GM21360 (cell line): Measurements from ENCODE around the gene TRAF4.
"Not testable (repeated sequence)": the region's sequence is repeated elsewhere in the genome, so short reads cannot be mapped to it uniquely, and the experiment has no call there.

Experiments used
- ATAC-seq: cut with Tn5 transposase; IDR thresholded peaks from one replicate; pipeline ENCODE4 v1.9.1; 2021; ENCODE audit warnings: mild to moderate bottlenecking, moderate library complexity; ENCODE audit not compliant: unreplicated experiment

TRAF4 gene

DNA sequence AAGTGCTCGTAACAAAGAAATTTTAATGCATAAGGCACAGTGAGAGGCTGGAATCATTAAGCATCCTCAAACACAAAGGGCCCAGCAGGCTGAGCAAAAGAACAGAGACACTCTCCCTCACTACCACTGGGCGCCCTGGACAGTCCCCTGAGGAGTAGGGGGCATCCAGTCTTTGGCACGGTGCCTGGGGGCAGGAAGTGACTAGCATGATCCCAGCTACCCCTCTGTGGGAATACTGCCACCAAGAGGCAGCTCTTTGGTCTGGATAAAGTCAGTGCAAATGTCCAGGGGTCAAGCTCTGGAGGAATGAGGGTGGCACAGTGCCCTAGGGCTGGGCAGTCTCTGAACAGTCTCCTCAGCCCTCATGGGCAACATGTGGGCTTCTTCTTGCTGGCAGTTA, 29.5 kb upstream of the TRAF4 start:
- no peak for ATAC-seq

DNA sequence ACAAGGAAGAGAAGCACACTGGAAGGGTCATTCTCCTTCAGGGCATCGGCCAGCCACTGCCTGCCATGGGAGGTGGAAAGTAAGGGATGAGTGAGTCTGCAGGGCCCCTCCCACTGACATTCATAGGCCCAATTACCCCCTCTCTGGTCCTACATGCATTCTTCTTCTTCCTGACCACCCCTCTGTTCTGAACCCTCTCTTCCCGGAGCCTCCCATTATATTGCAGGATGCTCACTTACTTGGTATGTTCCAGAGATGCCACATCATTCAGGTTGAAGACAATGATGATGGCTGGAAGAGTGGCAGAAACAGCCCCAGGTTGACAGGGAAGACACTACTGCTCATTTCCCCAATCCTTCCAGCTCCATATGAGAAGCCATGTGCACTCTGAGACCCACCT, 28.6 kb upstream of the TRAF4 start:
- ATAC-seq, result no peak

DNA sequence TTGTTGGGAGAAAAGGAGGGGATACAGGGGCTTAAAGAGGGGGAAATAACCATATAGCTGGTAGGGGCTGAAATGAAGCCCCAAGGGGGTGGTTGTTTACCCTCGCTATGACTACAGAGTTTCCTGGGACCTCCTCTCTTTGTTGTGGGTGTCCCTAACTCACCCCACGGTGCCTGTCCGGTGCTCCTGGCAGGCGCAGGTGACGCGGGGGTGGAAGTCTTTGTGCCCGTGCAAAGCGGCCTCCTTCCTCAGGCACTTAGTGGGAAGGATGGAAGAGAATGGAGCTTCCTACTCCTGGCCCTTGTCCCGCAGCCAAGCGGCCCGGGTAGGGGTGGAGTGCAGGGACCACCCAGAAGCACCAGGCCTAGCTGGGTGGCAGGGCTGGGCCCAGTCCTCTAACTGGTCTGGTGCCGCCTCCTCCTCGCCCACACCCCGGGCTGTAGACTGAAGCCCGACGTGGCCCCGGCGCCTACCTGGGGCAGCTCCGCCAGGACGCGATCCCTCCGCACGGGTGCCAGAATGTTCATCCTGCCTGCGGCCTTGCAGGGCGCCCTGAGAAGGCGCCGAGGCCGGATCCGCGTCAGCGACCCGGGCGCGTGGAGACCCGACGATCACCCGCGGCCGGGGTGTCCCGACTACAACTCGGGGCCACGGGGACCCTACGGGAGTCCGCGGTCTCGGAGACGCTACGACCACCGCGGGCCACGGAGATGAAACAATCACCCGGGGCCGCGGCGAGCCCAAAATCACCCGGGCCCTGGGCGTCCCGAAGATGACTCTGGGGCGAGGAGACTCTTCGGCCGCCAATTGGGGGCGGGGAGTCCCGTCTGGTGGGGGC, 26.9 kb upstream of the TRAF4 start:
- ATAC-seq, result no peak

DNA sequence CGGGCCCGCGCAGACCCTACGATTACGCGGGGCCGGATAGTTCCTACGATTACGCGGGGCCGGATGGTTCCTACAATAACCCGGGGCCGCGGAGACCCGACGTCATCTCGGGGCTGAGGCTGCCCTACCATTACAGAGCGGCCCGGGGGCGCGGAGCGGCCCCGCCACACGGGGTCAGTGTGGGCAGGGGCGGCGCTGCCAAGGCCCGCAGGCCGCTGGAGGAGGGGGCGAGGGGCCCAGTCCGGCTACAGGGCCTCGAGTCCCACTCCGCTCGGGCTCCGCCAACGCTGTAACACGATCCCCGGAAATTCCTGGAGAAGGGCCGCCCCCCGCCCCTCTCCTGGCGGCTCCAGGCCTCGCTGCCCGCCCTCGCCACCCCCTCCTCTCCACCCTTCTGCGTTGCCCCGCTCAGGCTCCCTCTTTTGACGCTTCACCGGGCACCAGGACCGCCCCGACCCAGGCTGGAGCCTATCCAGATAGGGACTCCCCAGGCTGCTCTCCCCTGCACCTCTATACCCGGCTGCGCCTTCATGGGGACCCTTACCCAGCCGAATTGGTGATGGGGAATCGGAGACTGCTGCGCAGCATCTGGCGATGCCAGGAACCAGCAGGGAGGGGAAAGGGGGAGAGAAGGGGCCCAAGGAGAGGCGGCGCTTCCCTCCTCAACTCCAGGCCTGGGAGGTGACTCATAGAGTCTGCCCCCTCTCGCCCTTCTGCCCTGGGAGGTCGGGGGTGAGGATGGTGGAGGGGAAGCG, 26.1 kb upstream of the TRAF4 start, which contains the start of gene RAB34:
Gene RAB34, minus strand, starts transcription at position 291 of the 755 bp plus-strand sequence. CDS start 602 bp downstream, outside the sequence.
- ATAC-seq, result no peak

DNA sequence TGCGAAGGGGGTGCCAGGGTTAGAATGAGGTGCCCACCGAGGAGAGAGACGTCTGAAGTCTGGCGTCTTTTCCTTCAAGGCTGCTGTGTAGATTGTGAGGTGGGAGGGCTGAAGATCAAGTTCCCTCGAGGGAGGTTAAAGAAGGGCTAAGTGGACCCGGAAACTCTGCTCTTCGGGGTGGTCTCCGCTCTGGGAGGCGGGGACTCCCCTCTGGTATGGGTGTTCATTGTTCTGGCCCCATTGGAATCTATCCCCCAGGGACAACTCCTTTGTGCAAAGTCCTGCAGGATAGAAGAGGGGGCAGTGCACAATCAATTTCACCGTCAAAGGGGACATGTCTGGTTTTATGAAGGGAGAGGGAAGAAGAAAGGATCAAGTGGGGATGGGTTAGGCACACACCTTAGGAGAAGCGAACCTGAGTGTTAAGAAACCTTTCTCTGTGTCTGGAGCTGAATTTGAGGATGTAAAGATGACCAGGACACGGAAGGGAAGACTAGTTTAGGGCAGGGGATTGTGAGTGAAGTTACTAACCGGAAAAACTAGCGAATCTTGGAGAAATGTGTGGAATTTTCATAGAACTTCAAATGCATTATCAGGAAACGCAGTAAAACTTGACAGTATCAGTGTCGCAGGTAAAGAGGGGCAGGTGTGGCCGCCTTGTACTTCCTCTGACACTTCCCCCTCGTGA, 25.3 kb upstream of the TRAF4 start:
- no peak for ATAC-seq

DNA sequence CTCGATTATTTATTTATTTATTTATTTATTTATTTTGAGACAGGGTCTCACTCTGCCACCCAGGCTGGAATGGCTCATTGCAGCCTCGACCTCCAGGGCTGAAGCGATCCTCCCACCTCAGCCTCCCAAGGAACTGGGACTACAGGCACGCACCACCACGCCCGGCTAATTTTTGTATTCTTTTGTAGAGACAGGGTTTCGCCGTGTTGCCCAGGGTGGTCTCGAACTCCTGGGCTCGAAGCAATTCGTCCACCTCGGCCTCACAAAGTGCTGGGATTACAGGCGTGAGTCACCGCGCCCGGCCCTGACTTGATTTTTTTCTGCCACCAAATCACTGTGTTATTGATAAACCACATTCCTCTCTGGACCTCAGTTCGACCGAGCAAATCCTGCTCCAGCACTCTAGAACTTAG, 24.8 kb upstream of the TRAF4 start:
- no peak for ATAC-seq

DNA sequence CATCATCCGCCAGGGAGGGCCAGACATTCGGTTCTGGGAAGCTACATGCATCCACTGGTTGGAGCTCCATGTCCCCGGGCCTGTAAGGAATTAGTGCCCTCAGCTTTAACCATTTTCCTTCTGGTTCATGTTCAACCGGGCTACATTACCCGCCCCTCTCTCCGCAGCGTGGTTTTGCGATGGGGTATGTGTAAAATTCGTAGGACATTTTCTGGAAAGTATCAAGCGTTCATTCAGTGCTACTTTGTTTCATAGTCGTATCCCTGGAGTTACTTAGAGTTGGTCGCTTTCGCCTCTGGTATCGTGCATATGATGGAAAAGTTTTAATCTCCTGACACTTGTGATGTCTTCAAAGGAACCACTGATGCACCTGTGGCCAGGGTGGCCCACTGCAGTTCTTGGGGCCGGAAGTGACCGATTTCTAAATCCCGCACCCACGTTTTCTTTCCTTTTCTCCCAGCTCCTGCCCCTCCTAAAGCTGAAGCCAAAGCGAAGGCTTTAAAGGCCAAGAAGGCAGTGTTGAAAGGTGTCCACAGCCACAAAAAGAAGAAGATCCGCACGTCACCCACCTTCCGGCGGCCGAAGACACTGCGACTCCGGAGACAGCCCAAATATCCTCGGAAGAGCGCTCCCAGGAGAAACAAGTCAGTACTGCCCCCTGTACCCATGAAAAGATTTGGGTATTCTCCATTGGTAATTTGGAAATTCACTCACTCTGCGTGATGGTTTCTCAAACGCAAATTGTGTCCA, 23.4 kb upstream of the TRAF4 start:
- ATAC-seq, result no peak

DNA sequence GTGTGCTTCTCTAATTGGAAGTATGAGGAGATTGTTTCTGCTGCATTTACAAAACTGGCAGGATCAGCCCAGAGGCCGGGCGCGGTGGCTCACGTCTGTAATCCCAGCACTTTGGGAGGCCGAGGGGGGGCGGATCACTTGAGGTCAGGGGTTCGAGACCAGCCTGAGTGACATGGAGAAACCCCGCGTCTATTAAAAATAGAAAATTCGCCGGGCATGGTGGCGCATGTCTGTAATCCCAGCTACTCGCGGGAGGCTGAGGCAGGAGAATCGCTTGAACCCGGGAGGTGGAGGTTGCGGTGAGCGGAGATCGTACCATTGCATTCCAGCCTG, 22.8 kb upstream of the TRAF4 start:
- not testable (repeated sequence) for ATAC-seq

DNA sequence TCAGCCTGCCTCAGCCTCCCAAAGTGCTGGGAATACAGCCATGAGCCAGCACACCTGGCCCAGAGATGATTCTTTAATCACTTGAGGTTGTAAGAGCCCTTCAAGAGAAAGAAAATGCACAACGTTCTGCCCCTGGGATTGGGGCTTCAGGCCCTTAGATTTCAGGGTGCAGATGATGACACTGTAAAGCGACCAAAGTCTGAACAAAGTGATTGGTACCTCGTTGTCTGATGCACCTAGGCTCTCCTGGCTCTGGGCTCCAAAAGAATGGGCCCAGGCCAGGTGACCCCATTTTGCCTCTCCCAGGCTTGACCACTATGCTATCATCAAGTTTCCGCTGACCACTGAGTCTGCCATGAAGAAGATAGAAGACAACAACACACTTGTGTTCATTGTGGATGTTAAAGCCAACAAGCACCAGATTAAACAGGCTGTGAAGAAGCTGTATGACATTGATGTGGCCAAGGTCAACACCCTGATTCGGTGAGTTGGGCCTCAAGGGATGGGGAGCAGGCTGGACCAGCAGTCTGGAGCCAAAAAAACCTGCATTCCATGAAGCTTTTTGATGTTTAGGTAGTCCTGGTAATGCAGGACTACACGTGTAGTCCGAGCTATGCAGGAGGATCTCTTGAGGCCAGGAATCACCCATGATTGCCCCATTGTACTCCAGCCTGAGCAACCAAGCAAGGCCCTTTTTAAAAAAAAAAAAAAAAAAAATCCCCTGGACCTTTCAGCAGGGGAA, 21.2 kb upstream of the TRAF4 start:
- ATAC-seq, result no peak

DNA sequence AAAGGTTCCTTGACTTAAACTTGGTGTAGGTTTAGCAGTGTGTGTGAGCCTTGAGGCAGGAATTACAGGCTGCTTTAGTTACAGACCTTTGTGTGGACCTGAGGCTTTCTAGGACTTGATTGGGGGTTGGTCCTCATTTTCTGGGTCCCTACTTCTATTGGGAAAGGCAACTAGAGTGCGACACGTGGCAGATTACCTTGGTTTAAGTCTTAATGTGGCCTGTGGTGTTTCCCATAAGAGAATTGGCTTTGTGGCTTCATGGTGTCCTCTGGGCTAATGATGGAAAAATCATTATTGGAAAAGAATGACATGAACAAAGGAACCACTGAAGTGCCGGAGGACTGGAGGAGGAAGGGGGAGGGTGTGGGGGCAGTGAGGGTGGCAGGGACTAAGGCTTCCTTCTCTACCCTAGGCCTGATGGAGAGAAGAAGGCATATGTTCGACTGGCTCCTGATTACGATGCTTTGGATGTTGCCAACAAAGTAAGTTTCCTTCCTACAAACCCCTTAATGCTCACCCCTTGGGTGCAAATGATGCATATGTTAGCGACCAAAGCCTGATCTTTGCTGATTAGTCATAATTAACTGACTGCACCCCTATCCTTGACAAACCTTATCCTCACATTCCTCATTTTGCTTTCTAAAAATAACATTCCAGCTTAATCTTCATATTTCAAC, 20.5 kb upstream of the TRAF4 start:
- no peak for ATAC-seq

DNA sequence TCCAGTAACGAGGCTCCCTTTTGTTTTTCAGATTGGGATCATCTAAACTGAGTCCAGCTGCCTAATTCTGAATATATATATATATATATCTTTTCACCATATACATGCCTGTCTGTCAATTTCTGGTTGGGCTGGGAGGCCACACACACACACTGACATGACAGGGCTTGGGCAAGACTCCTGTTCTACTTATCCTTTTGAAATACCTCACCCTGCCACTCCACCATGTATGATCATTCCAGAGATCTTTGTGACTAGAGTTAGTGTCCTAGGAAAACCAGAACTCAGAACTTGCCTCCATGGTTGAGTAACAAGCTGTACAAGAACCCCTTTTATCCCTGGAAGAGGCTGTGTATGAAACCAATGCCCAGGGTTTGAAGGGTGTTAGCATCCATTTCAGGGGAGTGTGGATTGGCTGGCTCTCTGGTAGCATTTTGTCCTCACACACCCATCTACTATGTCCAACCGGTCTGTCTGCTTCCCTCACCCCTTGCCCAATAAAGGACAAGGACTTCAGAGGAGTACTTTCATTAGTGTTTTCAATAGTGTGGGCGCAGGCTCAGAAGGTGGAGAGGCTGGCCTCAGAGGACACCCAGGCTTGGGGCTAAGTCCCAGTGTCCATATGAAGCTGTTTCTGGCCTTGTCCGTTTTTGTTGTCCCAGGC, 19.8 kb upstream of the TRAF4 start:
- ATAC-seq, result not testable (repeated sequence)

DNA sequence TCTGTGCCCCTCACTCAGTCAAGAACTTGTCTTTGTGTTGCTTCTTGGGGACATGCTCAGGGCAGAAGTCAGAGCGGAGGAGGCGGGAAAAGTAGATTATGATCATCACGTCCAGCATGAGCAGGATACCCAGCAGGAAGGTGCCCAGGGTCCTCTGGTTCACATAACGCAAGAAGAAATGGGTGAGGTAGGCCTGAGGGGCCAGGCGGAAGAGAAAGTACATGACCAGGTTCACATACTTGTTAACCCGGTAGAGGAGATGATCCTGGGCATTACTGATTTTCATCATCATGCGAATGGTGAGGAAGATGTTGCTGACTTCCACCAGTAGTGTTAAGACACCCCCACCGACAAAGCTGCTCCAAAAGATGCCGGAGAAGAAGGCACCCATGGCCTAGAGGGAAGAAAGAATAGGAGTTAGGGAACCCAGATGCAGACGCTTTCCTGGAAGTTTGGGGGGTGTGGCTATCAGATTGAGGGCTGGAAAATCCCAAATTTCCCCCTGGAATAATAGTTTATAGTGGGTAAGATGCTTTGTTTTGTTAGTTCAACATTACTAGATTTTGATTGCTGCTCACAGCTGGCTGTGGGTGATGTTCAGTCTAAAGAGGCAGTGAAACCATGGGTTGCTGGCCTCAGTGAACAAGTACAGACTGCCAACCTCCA, 19.2 kb upstream of the TRAF4 start:
- no peak for ATAC-seq

DNA sequence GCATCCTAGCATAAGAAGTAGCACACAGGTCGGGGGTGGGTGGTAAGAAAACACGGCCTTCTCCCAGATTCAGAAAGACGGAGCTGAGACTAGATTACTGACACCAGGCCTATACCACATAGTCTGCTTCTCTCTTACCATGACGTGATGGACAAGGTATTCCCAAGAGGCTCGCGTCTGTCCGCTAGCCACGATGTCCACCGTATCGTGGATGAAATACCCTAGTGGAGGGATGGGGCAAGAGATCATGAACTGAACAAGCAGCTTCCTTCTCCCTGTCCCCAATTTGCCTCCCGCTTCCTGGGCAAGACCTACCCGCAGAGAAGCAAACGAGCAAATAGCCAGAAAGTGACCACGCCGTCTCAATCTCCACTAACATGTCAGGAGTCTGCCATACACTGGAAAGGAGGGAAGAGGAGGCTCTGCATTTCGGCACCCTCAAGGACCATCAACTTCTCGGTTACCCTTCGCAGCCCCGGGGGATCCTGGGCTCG, 18.6 kb upstream of the TRAF4 start:
- no peak for ATAC-seq

DNA sequence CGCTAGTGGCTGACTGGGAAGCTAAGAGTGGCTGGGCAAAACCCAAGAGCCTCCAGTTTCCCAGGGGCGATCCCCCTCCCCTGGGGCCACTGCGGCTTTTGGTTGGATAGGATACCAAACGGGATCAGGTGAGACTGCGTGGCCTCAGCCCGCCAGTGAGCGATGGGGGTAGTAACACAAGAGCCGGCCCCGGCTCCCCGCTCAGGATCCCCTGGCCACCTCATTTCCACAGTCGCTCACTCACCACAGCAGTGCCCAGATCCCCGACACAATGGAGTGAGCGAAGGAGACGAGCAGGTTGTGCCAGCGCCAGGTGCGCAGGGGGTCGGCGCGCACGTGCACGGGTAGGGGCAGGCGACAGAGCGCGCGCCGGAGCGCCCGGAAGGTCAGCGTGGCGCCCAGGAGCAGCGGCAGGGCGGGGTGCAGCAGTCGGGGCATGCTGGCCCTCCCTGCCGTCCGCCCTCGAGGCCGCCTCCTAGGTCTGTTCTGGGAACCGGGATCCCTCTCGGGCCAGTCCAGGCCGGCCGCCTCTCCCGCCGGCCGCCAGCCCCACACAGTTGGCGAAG, 18.1 kb upstream of the TRAF4 start:
- no peak for ATAC-seq

DNA sequence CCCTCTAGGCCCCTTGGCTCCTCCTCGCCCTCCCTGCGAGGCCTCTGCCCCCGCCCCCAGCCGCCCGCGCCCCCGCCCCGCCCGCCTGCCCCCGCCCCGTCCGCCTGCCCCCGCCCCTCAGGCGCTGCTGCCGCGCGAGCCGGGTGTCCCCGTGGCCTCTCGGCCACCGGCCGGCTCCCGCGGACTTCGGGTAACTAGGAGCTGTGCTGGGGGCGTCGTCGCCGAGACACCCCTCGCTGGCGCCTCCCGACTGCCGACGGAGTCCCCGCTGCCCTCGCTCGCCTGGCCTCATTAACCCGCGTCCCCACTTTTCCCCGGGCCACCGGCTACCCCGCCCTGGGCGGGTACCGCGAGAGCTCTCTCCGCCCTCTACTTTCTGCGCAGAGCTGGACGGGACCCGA, 17.6 kb upstream of the TRAF4 start, which contains the start of gene TLCD1:
Gene TLCD1, minus strand, starts transcription at position 8 of the 401 bp plus-strand sequence. CDS start 136 bp downstream, outside the sequence.
- no peak for ATAC-seq

DNA sequence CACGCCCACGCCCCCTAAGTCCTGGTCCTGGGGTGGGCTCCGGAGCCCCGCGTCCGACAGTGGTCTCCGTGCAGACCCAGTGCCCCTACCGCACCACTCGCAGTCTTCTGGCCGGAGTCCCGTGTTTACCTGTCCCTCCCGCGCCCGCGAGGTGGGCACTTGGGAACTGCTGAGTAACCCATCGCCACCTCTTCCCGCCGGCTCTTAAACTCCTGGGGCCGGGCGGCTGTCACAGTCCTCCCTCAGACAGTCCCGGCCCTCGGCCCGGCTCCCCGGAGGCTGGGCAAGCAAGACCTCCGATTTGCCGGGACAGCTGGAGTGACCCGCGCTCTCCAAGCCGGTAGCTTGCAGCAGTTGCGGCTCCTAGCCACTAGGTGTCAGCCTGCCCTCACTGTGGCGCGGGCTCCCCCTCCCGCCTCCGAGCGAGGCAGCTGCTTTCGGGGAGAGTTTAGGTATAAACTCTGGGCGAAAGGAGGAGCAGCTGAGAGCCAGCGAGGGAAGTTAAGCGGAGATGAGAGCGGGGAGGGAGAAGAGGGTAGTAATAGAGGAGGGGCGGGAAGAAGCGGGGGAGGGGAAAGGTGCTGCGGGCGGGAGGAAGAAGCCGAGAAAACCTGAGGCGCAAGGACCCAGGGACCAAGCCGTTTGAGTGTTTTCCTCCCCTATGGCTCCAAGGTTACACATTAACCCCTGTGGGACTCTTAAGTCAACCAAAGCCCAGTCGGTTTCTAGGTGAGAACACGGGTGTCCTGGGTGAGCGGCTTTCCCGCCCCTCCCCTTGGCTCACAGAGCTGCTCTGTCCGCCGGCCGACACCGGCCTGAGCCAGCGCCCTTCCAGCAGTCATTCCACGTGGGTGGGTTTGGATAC, 17.0 kb upstream of the TRAF4 start:
- peak; percentile 43 for ATAC-seq
